NCI-H1048 (cell line): ENCODE measurements around the gene TACC2.

Source experiments
- DNase-seq: peaks from one replicate; lab custom pipeline; 2025; lab: John Stamatoyannopoulos, UW

Gene TACC2

DNA sequence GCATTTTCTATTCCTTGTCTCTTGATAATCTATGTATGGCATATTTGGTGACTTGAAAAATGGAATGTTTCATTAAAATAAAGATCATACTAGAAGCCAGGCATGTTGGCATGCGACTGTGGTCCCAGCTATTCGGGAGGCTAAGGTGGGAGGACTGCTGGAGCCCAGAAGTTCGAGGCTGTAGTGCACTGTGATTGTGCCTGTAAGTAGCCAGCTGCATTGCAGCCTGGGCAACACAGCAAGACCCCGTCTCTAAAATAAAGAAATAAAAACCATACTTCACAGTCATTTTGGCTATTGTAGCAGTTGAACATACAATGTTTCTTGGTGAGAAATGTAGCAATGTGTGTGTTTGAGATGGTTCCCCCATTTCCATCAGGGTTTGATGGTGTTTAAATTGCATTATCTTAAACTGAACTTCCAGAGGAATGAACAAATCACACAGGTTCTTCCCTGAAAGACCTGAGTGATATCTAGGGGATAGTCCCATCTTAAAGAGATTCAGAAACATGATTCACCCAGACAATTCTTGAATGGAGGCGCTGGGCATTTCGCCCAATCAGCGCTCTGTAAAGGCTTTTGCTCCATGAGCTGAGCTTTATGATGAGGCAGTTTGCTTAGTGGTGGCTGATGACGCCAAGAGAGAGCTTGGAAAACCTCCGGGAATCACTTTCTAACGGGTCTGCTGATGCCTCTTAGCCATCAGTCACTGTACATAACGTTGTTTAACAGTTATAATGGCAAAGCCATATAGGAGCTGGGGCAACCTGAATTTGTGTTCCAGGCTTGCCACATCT, 262.7 kb downstream of the TACC2 start:
- no peak for DNase-seq

DNA sequence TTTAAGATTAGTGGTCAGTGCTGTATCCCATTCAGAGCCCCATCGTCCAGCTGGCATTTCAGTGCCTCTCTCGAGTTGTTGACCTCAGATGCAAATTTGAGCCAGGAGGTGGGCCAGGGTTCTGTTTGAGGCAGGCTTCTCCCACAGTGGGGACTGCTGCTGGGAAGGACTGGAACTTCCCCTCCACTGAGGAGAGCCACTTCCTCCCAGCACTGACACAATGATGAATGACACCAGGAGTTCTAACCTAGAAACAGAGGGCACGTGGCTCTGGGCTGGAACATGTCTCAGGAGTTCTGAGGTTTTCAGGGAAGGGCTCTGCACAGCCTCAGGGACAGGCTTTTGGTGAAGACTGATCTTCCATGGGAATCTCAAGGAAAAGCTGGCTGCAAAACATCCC, 263.8 kb downstream of the TACC2 start:
- no peak for DNase-seq

DNA sequence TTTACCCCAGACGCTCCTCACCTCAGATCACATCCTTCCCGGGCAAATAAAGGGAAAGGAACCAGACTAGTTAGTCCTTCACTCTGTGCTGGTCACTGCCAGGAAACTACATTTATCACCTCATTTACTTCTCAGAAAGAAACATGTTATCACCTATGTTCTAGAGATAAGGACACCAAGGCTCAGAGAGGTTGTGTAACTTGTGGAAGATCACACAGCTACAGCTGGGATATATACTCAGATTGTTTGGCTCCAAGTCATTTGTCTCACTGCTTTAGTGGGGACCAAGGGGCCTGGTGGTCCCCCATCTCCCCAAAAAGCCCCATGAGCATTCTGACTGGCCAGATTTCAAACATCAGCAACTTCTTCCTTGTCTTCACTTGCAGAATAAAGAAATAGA, 264.6 kb downstream of the TACC2 start:
- no peak for DNase-seq

DNA sequence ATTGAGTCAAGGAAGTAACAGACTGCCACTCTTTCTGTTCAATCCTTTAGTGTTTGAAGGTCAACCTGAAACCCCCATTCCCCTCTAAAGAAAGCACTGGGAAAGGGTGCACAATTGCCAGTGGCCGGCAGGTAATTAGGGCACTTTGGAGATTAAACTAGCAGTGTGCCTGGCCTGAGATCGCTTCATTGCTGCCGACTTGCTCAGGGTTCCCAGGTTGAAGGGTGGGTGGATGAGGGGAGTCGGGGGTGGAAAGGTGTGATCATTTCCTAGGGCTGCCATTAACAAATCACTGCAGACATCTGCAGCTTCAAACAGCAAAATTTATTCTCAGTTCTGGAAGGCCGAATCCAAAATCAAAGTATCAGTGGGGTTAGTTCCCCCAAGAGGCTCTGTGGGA, 265.9 kb downstream of the TACC2 start:
- no peak for DNase-seq

DNA sequence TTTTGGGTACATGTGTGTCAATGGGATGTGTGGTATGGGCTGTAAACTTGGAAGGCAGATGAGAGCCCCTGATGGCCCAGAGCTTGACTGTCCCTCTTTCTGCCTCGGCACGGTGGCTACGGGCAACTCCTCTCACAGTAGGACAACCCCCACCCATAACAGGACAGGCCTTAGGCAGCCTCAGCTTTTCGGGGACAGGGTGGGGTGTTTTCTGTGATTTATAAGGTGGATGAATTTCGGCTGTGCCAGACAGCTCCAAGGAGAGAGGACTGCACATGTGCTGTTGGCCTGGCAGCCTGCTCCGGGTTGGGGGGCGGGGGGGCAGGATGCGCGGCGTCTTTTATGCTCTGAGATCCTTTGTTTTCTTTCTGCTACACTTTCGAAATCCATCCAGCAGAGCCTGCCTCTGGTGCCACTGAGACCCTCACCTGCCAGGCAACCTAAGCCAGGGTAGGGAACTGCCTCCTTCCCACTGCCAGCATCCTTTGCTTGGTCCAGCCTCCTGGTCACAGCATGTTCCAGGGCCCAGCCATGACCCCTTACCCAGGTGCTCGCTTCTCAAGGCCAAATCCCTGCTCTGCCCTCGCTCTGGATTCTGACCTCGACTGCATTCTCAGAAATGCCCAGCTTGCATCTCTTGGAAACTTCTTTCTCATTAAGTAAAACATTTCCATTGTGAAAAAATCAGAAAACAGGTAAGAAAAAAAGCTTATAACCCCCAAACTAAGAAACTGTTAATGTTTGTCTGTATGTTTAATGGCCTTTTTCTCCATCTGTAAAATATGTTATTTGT, 266.7 kb downstream of the TACC2 start:
- DNase-seq: no peak

GRCh38 chr10:122257041-122257440, 268.1 kb downstream of the TACC2 start:
- no peak for DNase-seq

- DNase-seq: no peak
Measured at GRCh38 chr10:122258136-122259074, 269.4 kb downstream of the TACC2 start.

DNA sequence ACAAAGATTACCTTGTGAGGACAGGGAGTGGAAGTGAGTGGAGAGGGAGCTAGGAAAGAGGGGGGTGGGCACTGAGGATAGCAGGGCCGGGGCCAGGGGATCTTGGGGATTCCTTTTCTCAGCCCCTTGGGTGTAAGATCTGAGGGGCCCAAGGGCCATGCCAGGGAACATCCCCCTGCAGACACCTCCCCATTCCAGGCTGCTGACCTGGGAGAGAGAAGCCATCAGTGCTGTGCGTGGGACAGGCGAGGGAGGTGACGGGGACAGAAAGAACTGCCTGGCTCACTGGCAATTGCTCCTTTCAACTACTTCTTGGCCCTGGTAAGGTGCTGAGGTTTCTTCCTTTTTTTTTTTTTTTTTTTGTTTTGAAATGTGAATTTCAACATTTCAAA, 270.1 kb downstream of the TACC2 start:
- DNase-seq: no peak

DNA sequence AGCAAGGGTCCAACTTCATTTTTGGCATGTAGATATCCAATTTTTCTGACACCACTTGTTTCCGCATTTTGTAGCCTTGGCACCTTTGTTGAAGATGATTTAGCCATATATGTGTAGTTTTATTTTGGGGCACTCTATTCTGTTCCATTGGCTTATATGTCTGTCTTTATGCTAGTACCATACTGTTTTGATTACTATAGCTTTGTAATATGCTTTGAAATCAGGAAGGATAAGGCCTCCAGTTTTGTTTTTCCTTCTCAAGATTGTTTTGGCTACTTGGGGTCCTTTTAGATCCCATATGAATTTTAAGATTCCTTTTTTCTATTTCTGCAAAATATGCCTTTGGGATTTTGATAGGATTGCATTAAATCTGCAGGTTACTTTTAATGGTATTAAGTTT, 272.6 kb downstream of the TACC2 start:
- no peak for DNase-seq

DNA sequence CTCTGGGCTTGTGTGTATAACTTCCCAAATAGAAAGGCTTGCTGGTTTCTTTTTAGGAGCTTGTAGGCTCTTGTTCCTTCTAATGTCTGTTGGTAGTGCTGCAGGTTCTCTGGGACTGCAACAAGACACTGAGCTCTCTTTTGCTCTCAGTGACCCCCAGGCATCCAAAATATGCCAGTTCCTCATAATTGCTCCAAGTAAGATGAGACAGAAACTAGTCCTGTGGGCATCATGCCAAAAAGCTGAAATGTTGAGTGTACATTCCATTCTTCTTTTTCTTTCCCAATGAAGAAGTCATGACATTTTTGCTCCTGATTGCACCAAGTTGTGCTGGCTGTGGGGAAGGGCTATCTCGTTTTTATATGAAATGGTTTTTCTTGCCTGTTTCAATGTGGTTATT, 275.0 kb downstream of the TACC2 start:
- DNase-seq: no peak

GRCh38 chr10:122264436-122264835, 275.5 kb downstream of the TACC2 start:
- DNase-seq: no peak

GRCh38 chr10:122264931-122265330, 276.0 kb downstream of the TACC2 start:
- DNase-seq: no peak

GRCh38 chr10:122265896-122266295, 276.9 kb downstream of the TACC2 start:
- no peak for DNase-seq

DNA sequence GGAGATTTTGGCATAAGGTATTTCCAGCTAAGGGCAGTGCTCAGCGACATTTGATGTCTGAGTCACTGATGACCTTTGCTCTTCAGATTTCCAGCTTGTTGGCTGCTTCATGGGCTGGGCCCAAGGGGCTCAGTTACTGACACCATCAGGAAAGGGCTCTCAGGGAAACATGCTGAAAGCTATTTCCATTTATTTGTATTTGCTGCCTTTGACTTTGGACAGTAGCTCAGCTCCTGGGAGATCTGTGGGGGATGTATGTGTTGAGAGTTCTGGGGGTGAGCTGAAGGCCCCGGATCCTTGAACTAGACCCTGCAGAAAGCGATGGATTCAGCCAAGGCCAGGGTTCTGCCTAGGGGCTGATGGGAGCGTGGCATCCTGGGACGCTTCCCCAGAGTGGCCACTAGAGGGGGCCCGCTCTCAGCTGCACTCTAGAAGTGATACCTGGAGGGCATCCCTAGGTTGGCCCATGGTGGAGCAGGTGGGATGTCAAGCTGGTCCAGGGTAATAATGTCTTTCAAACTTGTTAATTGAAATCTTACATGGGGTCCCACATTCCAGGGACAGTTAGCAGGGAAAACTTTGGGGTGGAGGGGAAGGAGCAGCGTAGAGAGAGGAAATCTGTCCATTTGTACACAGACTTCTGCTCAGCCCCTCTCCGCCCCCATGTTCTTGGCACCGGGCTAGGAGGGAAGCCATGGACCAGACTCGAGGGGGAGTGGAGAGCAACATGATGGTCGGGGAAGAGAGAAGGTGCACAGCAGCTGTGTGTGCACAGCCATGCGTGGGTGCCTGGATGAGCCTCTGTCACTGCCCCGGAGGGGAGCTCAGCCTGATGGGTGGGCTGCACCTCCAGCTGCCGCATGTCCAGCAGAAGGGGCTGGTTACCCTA, 279.1 kb downstream of the TACC2 start:
- no peak for DNase-seq

DNA sequence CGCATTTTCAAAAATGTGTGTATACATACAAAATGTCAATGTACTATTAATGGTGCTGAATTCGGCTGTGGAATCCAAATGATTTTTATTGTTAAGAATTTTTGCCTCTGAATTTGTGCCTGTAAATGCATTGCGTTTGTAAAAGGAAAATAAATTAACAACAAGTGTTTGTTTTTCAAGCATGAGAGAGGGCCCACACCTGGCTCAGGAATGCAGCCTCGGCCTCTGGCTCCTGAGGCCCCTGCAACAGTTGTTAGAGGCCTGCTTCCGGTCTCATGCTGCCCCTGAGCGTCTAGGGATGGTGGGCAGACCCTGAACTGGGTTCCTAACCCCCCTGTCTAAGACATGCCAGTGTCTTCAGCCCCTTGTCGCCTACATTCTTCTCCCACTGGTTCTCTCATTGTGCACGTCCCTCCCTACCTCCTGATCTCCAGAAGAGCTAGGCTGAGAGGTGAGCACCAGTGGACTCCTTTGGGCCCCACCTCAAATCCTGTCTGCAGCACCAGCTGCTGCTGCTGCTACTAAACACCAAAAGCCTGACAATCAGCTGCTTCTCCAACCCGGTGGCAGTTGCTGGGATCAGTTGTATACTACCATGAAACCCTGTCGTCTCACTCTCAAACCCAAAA, 280.2 kb downstream of the TACC2 start:
- no peak for DNase-seq

DNA sequence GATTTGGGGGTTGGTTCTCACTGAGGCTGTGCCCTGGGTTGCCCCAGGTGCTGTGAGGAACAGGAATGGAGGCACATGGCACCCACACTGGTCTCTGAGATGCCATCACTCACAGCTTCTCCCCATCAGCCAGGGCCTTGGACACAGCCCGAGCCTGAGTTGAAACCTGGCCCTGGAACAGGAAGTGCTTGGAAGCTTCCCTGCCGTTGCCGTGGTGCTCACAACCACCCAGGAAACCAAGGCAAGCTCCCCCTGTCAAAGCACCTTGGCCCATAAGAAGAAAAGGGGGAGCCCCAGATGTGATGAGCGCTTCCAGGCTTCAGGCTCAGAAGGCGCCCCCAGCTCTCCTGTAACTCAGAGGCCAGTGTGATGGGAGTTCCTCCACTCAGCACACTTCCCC, 282.1 kb downstream of the TACC2 start, which contains the start of gene BTBD16:
Gene BTBD16 (plus strand): TSS at position 221 of the 400 bp plus-strand sequence. CDS start 3,786 bp downstream, outside the sequence.
- no peak for DNase-seq

DNA sequence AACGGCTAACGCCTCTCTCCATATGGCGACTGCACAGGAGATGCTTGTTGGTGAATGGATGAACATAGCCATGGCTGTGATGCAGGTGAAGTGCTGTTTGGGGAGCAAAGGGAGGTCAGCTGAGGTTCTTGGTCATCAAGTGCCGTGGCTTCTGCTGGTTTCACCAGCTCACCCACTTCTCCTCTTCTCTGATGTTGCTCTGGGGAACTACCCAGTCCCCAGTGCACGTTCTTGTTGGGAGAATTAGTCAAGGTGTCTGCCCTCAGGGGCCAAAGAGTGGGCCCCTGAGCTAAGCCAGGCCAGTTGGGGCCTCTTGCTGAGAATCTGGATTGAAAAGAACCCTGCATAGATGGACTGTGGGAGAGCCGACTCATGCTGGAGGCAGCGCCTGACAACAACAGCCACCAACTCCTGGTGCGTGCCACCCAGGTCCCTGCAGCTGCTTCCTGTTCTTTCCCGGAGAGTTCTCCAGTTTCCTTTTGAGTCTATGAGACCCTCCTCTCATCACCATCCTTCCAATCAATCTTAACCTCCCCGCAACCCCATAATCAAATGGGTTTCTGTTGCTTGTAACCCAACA, 285.1 kb downstream of the TACC2 start:
- no peak for DNase-seq

DNA sequence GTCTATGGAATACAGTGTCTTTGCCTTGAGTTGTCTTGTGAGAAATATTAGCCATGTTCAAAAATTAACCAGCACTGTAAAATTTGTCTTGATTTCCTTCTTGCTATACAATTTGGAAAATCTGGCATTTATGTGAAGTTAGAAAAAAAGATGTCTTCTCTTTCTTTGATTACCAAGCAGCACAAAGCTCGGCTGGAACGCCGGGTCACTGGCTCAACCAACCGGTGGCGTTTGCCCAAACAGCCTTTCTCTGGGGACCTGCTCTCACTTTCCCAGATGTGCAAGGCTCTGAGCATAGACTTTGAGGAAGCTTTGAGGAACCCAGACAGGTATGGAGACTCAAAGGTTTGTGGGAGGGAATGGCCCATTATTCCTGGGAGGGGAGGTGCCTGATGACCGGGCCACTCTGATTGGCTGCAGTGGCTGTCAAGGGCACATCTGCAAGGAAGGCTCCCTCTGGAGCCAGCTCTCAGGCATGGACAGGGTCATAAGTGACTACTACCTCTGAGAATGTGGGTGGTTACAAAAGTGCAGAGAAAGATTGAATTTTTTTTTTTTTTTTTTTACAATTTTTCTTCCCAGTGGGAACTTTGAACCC, 287.7 kb downstream of the TACC2 start:
- no peak for DNase-seq

DNA sequence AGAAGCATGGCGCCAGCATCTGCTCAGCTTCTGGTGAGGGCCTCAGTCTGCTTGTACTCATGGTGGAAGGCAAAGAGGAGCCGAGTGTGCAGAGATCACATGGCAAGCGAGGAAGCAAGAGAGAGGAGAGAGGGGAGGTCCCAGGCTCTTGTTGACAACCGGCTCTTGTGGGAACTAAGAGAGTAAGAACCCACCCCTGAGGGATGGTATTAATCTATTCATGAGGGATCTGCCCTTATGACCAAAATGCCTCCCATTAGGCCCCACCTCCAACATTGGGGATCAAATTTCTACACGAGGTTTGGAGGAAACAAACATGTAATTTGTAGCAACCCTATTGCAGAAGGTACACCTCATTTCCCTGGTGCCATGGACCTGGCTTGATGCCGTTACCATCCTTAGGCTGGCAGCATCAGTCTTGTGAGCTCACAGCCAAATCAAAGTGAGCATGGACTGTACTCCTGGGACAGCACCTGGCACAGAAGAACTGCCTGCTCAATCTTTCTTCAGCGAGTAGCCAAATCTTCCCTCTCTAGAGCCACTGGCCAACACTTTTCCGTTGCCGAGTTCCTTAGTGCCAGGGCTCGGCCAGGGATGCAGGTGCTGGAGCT, 288.7 kb downstream of the TACC2 start:
- DNase-seq: no peak
